HG02763 (cell line): ENCODE data around the gene EFEMP1.

ENCODE experiments used
- ATAC-seq: cut with Tn5 transposase; IDR thresholded peaks from one replicate; pipeline ENCODE4 v1.9.1; 2021; ENCODE audit warnings: mild to moderate bottlenecking, moderate library complexity; ENCODE audit not compliant: unreplicated experiment

EFEMP1 gene

DNA sequence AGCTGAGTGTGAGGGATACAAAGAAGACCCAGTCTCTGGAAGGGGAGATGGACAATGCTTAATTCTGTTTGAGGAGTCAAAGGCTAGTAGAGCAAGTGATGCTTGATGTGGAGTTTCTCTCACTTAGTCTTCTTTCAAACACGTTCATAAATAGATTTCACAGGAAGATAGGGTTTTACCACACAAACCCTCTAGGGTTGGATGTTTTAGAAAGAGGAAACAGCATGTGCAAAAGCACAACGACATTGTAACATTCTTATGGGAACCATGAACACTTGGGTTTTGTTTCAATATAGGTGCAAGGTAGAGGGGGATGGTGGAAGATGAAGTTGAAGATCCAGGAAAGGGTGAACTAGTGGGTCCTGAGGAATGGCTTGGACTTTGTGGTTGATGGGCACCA, 10.8 kb upstream of the EFEMP1 start:
- ATAC-seq: no peak

DNA sequence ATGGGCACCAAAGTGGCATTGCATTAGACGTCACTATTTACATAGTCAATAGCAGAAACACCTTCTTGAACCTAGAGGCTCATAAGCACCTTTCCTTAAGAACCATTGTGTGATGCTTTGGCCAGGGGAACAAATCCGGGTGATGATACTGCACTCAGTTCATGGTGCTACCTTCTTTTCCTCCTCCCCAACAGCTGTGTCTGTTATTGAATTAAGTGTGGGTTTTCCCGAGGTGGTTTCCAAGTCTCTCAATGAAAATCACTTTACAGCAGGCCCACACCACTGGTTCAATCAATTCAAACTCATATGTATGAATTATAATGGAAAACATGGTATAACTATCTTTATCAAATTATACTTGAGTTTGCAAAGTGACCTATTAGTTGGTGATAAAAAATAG, 9.3 kb upstream of the EFEMP1 start:
- no peak for ATAC-seq

DNA sequence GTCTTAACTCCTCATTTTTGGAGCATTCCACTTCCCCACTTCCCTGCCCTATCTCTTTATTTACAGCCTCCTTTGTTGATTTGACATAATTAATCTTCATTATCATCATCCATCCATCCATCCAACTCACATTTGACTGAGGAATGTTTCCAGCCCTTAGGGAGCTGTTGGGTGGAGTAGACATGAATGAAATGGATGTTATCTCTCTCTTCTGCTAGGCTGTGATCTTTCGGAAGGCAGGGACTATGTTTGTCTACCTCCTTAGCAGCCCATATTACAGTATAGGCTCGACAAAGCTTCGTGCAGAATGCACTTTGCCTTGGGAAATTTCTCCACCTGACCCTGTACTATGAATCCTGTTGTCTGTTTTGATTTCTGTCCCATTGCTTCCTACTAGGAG, 7.7 kb upstream of the EFEMP1 start:
- ATAC-seq: no peak

DNA sequence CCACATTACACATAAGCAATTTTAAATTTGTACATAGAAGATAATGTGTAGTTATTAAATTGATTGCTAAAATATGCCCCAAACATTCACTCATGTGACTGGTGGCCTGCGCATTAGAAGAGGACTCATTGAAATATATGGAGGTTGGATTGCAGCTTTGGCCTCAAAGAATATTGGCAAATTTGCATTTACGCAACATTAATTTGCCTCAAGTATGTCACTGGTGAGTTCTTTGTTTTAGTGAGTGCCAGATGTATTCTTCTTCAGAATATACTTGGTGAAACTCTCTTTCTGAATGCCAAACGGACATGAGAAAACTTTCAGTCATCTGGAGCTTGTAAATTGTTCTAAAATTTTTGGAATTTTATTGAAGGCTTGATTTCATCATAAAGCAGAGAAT, 5.9 kb upstream of the EFEMP1 start:
- no peak for ATAC-seq

DNA sequence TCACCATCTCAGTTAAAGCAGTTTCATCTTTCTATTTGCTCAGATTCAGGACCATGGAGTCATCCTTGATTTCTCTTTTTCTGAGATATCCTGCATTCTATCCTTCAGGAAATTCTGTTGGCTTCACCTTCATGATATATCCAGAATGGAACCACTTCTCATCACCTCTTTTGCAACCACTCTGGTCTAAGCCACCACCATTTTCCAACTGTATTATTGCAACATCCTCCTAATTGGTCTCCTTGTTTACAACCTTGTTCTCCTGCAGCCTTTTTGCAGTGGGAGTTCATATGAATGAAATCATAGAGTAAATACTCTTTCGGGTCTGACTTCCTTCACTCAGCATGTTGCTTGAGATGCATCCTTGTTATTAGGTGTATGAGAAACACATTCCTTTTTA, 3.4 kb upstream of the EFEMP1 start:
- ATAC-seq: no peak

DNA sequence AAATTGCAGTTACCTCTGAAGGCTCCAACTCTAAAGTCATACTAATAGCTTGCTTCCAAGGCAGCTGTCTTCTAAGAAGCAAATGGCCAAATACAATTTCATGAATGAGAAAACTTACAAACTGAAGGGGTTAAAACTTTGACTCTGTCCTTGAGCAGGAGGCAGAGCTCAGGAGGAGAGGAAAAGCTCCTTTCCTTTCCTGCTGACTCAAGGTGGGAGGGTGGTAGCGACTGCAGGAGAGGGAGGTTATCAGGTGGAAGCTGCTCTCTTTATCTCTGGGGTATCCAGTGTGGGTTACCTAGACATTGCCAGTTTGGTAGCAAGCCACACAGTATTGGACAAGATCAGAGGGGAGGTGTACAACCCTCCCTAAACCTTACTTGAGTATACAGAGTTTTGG, 2.7 kb upstream of the EFEMP1 start:
- no peak for ATAC-seq

DNA sequence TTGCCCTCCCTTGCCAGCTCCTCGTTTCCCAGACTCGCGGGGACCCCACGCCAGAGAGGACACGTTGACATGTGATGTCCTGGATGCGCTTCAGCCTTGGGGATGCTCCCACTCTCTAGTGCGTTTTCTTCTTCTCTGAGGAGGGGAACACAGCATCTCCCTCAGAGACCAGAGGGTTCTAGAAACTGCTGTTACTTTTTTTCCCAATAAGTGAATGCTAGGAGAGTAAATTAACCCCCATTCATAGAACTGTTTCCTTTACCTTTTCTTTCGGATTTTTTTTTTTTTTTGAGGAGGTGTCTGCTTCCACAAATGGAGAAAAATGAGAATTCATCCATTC, 370 bp upstream of the EFEMP1 start:
- no peak for ATAC-seq

DNA sequence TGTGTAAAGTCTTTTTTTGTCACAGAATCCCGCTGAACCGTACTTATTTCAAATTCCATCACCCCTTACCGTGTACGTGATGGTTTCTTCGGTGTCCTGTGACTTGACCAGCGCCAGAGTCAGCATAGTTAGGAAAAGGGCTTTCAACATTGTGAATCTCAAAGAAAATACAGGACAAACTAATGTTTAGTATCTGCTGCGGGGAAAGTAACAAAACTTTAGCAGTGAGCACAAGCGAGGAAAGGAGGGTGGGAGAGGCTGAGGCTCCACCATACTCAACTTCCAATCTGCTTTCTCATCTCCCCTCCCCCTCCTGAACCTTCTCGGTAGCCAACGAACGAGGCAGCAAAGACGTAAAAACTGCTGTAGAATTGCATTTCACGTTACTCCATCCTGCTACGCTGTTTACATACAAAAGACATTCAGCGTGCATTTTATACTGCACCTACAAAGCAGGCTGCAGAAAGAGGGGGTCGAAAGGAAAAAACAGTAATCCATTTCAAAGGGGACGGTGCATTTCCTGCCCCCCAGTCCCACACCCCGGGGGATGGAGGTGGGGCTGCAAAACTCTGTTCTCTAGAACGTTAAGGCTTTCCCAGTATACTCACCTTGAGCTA, 1.2 kb downstream of the EFEMP1 start:
- no peak for ATAC-seq

DNA sequence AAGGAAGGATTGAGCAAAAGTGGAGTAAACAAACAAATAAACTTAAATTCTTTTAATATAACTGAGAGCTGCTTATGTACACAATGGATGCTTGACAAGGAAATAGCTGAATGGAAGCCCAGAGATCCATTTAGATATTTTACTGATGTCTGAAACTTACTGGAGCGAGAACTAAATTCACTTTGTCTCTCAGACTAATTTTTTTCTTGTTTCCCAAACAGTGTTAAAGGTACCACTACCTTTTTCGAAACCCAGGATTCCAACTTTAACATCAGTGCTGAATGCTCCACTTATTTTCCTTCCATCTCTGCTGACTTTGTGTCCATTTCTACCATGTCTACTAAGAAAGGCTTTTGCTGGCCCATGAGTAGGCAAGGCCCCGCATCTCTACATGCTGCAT, 4.0 kb downstream of the EFEMP1 start:
- no peak for ATAC-seq

DNA sequence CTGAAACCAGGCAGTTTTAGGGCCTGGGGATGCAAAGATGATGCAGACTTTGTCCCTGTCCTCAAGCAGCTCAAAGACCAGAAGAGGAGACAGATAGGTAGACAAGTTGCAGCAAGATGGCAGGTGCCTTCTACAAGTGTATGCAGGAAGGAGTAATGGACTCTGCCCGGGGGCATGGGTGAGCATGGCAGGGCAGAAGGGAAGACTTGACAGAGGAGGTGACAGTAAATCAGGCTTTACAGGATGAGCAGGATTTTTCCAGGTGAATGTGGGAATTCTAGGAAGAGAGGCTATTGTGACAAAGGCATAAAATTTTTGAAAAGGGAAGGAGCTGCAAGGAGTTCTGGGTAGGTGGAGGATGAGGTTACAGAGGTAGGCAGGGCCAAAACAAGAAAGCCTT, 4.7 kb downstream of the EFEMP1 start:
- no peak for ATAC-seq

DNA sequence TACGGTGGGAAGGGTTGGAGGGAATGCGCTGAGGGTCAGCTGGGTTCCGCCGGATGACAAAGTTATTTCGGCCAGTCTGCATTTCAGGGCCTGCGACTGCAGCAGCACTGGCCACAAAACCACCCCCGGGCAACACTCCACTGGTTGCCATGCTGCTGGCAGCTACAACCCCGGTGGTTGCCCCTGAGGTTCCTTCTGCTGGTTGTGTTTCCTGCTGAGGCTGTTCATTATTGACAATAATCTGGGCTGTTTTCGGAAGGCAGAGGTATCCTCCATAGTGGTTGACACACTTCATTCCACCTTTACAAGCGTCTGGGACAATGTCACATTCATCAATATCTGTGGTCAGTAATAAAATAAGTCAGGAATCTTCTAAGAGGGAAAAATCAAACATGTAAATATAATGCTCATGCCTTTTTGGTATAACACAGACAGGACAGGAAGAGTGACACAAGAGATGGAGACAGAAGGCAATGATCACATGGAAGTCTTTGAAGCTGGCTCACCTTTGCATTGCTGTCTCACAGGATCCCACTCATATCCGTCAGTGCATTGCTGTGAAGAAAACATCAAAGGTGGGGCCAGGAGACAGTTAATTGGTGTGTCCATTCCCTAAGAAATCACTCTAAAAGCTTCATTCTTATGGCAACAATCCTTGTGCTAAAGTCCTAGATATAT, 5.7 kb downstream of the EFEMP1 start:
- no peak for ATAC-seq

DNA sequence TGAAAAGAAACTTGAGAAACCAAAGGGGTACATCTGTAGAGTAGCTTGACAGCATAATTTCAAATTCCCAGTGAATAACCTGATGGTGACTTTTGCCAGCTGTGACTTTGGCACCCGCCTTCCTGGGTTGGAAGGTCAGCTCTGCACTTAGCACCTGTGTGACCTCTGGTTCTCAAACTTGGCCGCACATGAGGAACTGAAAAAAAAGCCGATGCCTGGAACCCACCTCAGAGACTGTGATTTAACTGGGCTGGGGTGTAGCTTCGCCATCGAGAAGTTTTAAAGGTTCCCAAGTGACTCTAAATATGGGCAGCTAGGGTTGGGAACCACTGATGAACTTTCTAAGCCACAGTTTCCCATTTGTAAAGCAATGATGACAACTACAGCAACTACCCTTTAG, 6.5 kb downstream of the EFEMP1 start:
- no peak for ATAC-seq

DNA sequence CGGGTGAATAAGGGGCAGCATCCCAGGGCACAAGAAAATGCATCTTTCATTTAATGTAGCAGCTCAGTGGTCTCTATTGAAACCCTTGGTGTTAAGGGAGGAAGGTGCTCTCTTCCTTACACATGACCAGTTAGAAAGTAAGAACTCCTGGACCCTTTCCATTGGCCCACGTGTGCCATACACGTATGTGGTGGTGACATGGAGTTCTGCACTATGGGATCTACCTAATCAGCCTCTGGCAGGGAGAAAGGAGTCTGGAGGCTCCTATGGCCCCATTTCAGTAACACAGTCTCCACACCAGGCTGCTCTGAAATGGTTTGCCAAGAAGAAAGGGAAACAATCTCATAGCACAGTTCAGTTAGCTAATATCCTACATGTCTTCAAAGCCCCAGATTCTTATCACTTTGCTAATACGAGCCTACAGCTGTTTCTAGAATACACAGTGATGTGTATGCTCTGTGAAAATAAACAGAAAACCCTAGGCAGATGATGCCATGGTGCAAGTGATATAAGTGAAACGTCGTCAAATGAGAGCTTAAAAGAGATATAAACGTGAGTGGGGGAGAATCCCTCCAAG, 7.0 kb downstream of the EFEMP1 start:
- ATAC-seq: no peak

DNA sequence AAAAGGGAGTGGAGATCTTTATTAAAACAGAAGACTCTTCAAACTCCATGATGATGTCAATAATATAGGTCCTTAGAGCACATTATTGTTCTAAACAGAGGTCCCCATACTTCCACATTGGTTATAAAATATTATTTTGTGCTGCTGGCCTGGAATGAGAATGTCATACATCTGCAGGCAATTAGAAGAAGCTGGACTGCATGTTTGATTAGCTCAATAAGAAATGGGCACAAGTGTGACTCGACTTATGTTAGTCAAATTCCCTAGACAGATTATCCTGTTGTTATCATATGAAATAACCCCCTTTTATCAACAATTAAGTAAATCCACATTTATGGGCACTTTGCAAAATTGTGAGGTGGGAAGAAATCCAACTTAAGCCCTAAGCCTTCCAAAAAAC, 8.8 kb downstream of the EFEMP1 start:
- no peak for ATAC-seq

DNA sequence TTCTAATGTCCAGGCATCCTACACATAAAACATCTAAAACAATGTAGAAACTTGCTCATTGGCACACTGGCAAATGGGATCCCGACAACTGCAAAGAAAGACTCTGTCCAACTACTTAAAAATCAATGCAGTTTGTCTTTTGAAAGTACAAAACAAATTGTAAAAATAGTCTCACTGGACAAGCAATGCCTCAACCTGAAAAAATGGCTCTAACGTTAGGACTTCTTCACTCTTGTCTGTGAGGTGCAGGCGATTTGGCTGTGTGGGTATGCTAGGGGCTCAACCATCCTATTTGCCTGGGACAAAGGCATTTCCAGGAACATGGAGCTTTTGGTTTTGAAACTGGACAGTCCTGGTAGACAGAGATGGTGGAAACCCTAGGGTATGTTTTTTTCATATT, 10.7 kb downstream of the EFEMP1 start:
- no peak for ATAC-seq

DNA sequence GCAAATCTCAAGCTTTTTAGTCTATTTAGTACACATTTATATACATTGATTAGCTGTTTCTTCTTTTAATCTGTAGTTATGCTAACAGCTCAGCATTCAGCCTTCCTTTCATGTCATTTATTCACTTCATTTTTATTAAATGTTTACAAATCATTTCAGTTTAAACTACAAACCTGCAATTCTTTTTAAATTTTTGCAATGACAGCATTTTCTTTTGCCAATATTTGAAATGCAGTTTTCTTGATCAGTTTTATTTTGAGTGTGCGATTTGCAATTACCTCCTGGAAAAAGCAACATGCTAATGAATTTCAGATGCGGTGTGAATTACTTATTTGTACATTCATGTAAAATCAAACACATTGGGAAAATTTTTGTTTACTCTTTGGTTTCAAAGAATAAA, 13.5 kb downstream of the EFEMP1 start:
- ATAC-seq: no peak

DNA sequence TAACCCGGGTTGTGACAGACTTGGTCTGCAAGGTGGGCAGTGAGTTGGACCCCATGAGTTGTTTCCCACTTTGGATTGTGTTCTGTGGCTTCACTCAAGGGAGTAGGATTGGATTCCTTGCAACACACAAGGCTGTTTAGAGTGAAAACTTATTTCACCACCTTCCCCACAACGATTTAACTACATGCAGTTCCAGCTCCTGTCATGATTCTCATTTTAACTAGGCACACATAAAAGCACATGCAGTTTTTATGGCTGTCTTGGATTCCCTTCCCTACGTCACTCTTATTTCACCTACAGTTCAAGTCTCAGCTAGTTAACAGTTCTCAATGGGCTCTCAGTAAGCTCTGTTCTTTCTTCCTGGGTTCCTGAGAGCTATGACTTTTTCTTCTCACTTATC, 15.9 kb downstream of the EFEMP1 start:
- no peak for ATAC-seq

DNA sequence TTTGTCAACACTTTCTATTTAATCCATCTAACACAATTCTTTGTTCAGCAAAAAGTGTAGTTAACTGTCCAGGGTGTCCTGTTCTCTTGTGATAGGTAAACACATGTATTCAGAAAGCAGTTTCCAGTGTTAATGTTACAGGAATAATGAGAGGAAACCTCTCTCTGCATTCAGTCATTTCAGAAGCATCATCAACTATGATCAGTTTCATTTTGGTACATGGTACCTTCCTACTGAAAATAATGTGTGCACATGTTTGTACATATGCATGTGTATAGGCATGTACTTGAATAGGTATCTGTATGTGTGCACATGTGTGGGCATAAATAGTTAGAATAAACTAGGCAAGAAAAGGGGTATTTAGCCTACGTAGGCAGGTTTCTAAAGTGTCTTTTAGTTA, 16.6 kb downstream of the EFEMP1 start:
- ATAC-seq: no peak

DNA sequence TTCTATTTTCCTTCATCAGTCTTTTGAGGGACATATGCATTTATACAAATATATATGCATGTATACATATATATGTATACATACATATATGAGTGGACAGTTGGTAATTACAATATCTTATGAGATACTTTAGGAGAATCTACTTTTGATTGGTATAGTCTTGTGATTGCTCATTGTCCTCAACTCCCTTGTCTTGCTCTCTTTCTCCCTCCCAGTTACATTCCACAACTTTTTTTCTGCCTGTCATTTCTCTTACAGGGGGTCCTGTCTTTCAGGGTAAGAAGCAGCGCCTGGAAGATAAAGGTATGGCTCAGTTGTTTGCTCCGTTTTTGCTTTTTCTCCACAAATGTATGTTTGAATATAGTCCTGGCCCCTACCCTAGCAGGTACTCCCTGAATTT, 19.9 kb downstream of the EFEMP1 start:
- ATAC-seq: no peak

DNA sequence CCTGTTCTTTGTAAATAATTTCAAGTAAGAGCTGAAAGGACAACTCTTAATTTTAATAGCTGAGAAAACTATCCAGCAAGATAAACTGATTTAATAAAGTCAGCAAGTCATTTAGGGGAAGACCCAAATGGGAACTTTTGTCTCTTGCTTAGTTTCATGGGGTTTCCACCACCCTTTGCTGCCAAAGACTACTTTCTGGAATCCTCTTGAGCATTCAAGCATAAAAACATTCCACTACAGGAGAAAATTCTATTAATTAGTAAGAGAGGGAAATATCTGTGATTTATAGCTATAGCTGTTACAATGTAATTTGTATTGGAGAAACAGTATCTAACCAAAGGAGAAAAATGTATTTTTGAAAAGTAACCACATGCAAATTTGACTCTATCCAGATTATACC, 20.6 kb downstream of the EFEMP1 start:
- ATAC-seq: no peak

DNA sequence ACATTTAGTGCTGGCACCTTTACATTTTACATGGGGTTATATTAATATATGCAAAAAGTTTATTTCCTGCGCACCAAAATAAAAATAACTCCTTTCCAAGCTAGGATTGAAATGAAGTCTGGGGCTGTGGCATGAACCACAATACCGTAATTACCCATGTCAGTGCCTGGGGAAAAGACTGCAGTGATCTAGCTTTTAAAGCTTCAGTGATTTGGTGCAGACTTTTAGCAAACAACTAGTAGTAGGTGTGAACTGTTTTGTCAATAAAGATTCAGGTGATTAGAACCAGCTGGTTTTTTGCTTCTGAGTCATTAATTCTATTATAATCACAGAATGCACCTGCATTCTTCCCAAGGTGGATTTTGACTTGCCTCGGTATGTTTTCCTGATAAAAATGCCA, 21.2 kb downstream of the EFEMP1 start:
- ATAC-seq: no peak

DNA sequence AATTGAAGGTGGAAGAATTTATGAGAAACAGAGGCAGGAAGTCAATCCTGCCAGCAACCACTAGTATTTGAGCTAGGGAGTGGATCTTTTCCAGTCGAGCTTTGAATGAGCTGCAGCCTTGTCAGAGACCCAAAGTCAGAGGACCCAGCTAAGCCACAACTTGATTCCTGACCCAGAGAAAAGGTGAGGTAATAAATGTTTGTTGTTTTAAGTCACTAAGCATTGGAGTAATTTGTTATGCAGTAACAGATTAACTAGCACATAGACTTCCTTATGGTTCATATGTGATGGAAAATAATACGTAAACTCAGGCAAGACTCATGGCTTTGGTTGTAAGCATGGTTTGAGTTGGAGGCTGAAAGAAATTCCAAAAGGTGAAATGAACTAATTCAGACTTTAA, 21.6 kb downstream of the EFEMP1 start:
- no peak for ATAC-seq

DNA sequence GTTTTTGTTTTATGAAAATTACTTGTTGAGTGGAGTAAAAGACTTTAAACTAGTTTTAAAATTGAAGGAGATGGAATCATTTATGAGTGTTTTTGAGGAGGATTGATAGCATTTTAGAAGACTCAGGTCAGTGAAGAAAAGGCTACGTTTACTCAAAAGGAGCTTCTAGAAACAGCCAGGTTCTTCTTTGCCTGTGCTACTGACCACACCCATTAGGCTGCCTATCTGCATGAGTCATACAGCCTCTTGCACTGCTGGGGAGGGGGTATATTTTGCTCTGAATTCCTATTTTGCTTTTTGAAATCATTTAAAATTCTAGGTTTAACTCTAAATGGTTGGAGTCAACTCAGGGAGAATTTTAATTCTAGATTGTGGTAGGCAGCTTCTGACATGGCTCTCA, 22.3 kb downstream of the EFEMP1 start:
- ATAC-seq: no peak
